HepG2 (cell line): ENCODE data around the gene SELENOH. TPM values are rescaled to one million over a fixed set of nuclear protein-coding genes. Genes with fewer than 3 reads are reported as not detected.
A peak's percentile ranks its signal among the peaks of the same experiment; 100 is the strongest.

ENCODE experiments used
- AHDC1 ChIP-seq: sonication (generic); formaldehyde crosslinking; IDR thresholded peaks from 2 replicates; pipeline ENCODE4 v1.5.1; 2020; ENCODE audit warnings: mild to moderate bottlenecking, missing genetic modification reagents, borderline replicate concordance
- EP300 ChIP-seq, 3 experiments: sonication (generic) in 1 of 3; formaldehyde crosslinking in 1 of 3; IDR thresholded peaks; 2 replicates each; pipeline versions ENCODE4 v1.5.1 to v1.6.1; 2011 to 2020; ENCODE audit warnings: low read depth in 2 of 3, low read length in 2 of 3, borderline replicate concordance in 1 of 3, improper control_type of control experiment in 1 of 3, mild to moderate bottlenecking in 1 of 3, missing genetic modification reagents in 1 of 3, moderate library complexity in 1 of 3
- FOXA1 ChIP-seq, 2 experiments: fragments of 450-650 bp in 1 of 2; sonication (generic) in 1 of 2; formaldehyde crosslinking in 1 of 2; IDR thresholded peaks; 2 replicates each; pipeline versions ENCODE4 v1.4.0 to v1.6.1; 2016 to 2020; ENCODE audit warnings: missing genetic modification reagents in 1 of 2
- FOXA3 ChIP-seq: IDR thresholded peaks from 2 replicates; pipeline ENCODE4 v1.6.1; 2016; ENCODE audit warnings: missing genetic modification reagents, missing compliant biosample characterization
- FOXJ3 ChIP-seq: sonication (generic); formaldehyde crosslinking; IDR thresholded peaks from 2 replicates; pipeline ENCODE4 v1.4.0; 2020; ENCODE audit warnings: missing genetic modification reagents, mild to moderate bottlenecking, borderline replicate concordance
- HHEX ChIP-seq: IDR thresholded peaks from 2 replicates; pipeline ENCODE4 v1.6.1; 2016; ENCODE audit warnings: control low read depth
- LCORL ChIP-seq, 2 experiments: fragments of 450-650 bp in 1 of 2; sonication (generic) in 1 of 2; formaldehyde crosslinking in 1 of 2; IDR thresholded peaks; 2 replicates each; pipeline versions ENCODE4 v1.5.0 to v1.6.1; 2017 to 2020; ENCODE audit warnings: antibody characterized with exemption in 1 of 2, missing genetic modification reagents in 1 of 2
- NCOA2 ChIP-seq: sonication (generic); formaldehyde crosslinking; IDR thresholded peaks from 2 replicates; pipeline ENCODE4 v1.8.0; 2022; ENCODE audit warnings: inconsistent platforms
- NR2F6 ChIP-seq, 2 experiments: IDR thresholded peaks; 2 replicates each; pipeline ENCODE4 v1.6.1; 2016; ENCODE audit warnings: antibody characterized with exemption in 1 of 2, mild to moderate bottlenecking in 1 of 2
- SOX6 ChIP-seq, 2 experiments: fragments of 450-650 bp in 1 of 2; sonication (generic) in 1 of 2; formaldehyde crosslinking in 1 of 2; IDR thresholded peaks; 2 replicates each; pipeline versions ENCODE4 v1.4.0 to v1.6.1; 2017 to 2020; ENCODE audit warnings: antibody characterized with exemption in 1 of 2, mild to moderate bottlenecking in 1 of 2, missing genetic modification reagents in 1 of 2
- ZMYM2 ChIP-seq: sonication (generic); formaldehyde crosslinking; IDR thresholded peaks from 2 replicates; pipeline ENCODE4 v1.8.0; 2022; ENCODE audit warnings: mild to moderate bottlenecking, missing genetic modification reagents
- ZNF710 ChIP-seq: sonication (generic); formaldehyde crosslinking; IDR thresholded peaks from 2 replicates; pipeline ENCODE4 v1.5.0; 2020; ENCODE audit warnings: mild to moderate bottlenecking, missing genetic modification reagents, borderline replicate concordance
- ZNF839 ChIP-seq: sonication (generic); formaldehyde crosslinking; IDR thresholded peaks from 2 replicates; pipeline ENCODE4 v1.4.0; 2020; ENCODE audit warnings: missing genetic modification reagents, mild to moderate bottlenecking, borderline replicate concordance
- polyA plus RNA-seq, 8 experiments: library from polyadenylated mRNA; depleted of rRNA in 3 of 8; stranded (reverse) in 7 of 8; unstranded in 1 of 8; fragments of >200 nt; fragmentation: Illumina TruSeq in 4 of 8; extraction: Trizol in 4 of 8; gene quantifications; 2 replicates each; pipeline versions ENCODE4 v1.2.1 to v1.2.3, GENCODE V29; 2011 to 2016; ENCODE audit warnings: low read depth in 4 of 8, missing spikeins in 1 of 8, mixed read lengths in 1 of 8; ENCODE audit not compliant: insufficient read depth in 1 of 8
- total RNA-seq, 5 experiments: library from RNA; depleted of rRNA; stranded (reverse); fragments of >200 nt; fragmentation: Illumina TruSeq; extraction: Trizol; gene quantifications; 2 replicates each; pipeline ENCODE4 v1.2.3, GENCODE V29; 2016; ENCODE audit warnings: low read depth in 1 of 5
- TF ChIP-seq, protein P1 (sequence below): sonication (generic); formaldehyde crosslinking; conservative IDR thresholded peaks from 2 replicates; pipeline ENCODE4 v1.4.0; 2020; ENCODE audit warnings: mild to moderate bottlenecking, missing genetic modification reagents, moderate library complexity

The SELENOH gene
- total and polyA plus RNA-seq, 2 of the 13 experiments (the other 11 are each of a cell fraction or from before 2014, with no cell fraction given) = 27.2 to 77.4 TPM

DNA sequence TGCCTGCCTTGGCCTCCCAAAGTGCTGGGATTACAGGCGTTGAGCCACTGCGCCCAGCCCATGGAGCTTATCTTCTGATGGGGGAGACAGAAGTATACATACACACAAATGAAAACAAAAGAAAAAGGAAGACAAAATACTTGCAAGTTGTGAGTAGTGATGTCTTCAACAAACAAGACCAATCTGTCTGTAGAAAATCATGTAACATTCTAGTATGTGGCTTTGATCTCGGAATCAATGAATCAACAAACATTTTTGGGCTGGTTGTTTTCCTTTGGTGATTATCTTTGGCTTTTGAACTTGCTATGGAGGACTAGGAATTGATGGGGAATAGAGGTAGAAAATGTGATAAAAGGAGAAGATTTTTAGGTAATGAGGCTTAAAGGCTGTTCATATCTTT, 16.9 kb downstream of the SELENOH start (continued):
- TF ChIP-seq, protein P1, sequence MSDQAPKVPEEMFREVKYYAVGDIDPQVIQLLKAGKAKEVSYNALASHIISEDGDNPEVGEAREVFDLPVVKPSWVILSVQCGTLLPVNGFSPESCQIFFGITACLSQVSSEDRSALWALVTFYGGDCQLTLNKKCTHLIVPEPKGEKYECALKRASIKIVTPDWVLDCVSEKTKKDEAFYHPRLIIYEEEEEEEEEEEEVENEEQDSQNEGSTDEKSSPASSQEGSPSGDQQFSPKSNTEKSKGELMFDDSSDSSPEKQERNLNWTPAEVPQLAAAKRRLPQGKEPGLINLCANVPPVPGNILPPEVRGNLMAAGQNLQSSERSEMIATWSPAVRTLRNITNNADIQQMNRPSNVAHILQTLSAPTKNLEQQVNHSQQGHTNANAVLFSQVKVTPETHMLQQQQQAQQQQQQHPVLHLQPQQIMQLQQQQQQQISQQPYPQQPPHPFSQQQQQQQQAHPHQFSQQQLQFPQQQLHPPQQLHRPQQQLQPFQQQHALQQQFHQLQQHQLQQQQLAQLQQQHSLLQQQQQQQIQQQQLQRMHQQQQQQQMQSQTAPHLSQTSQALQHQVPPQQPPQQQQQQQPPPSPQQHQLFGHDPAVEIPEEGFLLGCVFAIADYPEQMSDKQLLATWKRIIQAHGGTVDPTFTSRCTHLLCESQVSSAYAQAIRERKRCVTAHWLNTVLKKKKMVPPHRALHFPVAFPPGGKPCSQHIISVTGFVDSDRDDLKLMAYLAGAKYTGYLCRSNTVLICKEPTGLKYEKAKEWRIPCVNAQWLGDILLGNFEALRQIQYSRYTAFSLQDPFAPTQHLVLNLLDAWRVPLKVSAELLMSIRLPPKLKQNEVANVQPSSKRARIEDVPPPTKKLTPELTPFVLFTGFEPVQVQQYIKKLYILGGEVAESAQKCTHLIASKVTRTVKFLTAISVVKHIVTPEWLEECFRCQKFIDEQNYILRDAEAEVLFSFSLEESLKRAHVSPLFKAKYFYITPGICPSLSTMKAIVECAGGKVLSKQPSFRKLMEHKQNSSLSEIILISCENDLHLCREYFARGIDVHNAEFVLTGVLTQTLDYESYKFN = peak; percentile 66; the same call in 1 of the 2 replicates
- peak; percentile 27; the same call in 1 of the 2 replicates for TF ChIP-seq ZMYM2 (CRISPR knock-in tag)
- peak; percentile 77; the same call in 1 of the 2 replicates for TF ChIP-seq LCORL (IDR thresholded peaks at IDR 0.05)
- TF ChIP-seq LCORL (CRISPR knock-in tag; IDR thresholded peaks at IDR 0.05) = no peak
- TF ChIP-seq NCOA2 = 0 out of 2 replicates have a peak, but pooled peaks have one; percentile 36
- TF ChIP-seq NR2F6 (IDR thresholded peaks at IDR 0.05) = peak; percentile 31; the same call in 1 of the 2 replicates
- no peak for TF ChIP-seq NR2F6 (CRISPR knock-in tag; IDR thresholded peaks at IDR 0.05)
- TF ChIP-seq EP300 (IDR thresholded peaks at IDR 0.05; ENCODE audit: low read depth in 2 of 2, low read length in 2 of 2) = peak in 1 of 2 experiments; percentile 33; a peak in 1 of 4 replicates
- no peak for TF ChIP-seq EP300 (CRISPR knock-in tag; IDR thresholded peaks at IDR 0.05; ENCODE audit: borderline replicate concordance)
- TF ChIP-seq FOXA1 (IDR thresholded peaks at IDR 0.05) = 0 out of 2 replicates have a peak, but pooled peaks have one; percentile 24
- no peak for TF ChIP-seq FOXA1 (CRISPR knock-in tag; IDR thresholded peaks at IDR 0.05)
- TF ChIP-seq AHDC1 = peak; percentile 62; the same call in 1 of the 2 replicates
- TF ChIP-seq SOX6 (IDR thresholded peaks at IDR 0.05) = no peak
- peak; percentile 80 for TF ChIP-seq SOX6 (CRISPR knock-in tag; IDR thresholded peaks at IDR 0.05)
- TF ChIP-seq FOXA3 (CRISPR knock-in tag) = peak; percentile 42; the same call in 1 of the 2 replicates
- peak; percentile 39; the same call in 1 of the 2 replicates for TF ChIP-seq ZNF710 (CRISPR knock-in tag)
- no peak for TF ChIP-seq HHEX (CRISPR knock-in tag)
- TF ChIP-seq ZNF839 (CRISPR knock-in tag) = no peak
- peak; percentile 43; the same call in 1 of the 2 replicates for TF ChIP-seq FOXJ3 (CRISPR knock-in tag)
